ENCODE data around the gene GEMIN2.

DNA sequence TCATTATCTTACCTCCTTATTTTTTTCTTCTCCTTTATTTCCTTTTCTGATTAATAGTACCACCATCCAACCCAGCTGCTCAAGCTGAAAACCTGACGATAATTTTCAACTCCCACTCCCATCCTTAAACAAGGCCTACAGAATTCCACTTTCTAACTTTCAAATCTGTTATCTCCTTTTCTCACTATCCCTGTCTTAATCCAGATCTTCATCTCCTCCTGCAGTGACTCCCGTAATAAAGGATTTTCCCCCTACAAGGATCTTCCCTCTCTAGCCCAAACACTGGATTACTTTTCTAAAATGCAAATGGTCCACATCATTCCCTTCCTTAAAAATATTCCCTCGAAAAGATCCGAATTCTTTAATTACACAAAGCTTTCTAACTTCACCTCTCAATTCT lies 54.5 kb downstream of the GEMIN2 start:
- TF ChIP-seq FOXP2 (optimal IDR thresholded peaks at IDR 0.05; ENCODE audit: control extremely low read depth, extremely low read length, insufficient read depth) = no peak
- TF ChIP-seq EZH2 (IDR thresholded peaks at IDR 0.05) = no peak
